Adrenal gland (tissue), 12 donors: Measurements from ENCODE around the gene HCN3. TPM values are rescaled to one million over a fixed set of nuclear protein-coding genes. Genes with fewer than 3 reads are reported as not detected.
A peak's percentile ranks its signal among the peaks of the same experiment; 100 is the strongest.

Experiments
- DNase-seq, 7 donors: peaks; one replicate each; pipeline ENCODE4 v3.0.0-alpha.2; 2019 to 2020
- H3K27ac ChIP-seq, 5 donors: fragments of 200-600 bp; sonication (generic) in 4 of 5; 1 replicate in 3 of 5; 2 replicates in 2 of 5; pipeline versions ENCODE4 v1.5.1 to v1.8.0; 2016 to 2020; ENCODE audit warnings: mild to moderate bottlenecking in 1 of 5
- H3K27me3 ChIP-seq: fragments of 200-600 bp; 2 replicates; pipeline ENCODE4 v1.8.0; 2021
- H3K36me3 ChIP-seq, 2 donors: fragments of 200-600 bp; replicated peaks in 1 of 2; 1 replicate in 1 of 2; 2 replicates in 1 of 2; pipeline versions ENCODE4 v1.5.1 to v1.8.0; 2018 to 2022
- H3K4me1 ChIP-seq, 2 donors: fragments of 200-600 bp; replicated peaks in 1 of 2; 1 replicate in 1 of 2; 2 replicates in 1 of 2; pipeline versions ENCODE4 v1.5.1 to v1.8.0; 2018 to 2021
- H3K4me3 ChIP-seq, 4 donors: fragments of 200-600 bp; sonication (generic) in 3 of 4; one replicate each; pipeline ENCODE4 v1.5.1; 2016 to 2018
- H3K9me3 ChIP-seq, 3 donors: fragments of 200-600 bp; sonication (generic) in 1 of 3; replicated peaks in 1 of 3; 1 replicate in 2 of 3; 2 replicates in 1 of 3; pipeline versions ENCODE4 v1.5.1 to v1.8.0; 2016 to 2021
- POLR2A ChIP-seq, 2 donors: fragments of 450-650 bp; IDR thresholded peaks; one replicate each; pipeline ENCODE4 v1.6.1; 2017; ENCODE audit warnings: antibody characterized with exemption in 2 of 2, mild to moderate bottlenecking in 2 of 2, moderate library complexity in 1 of 2
- WGBS, 4 donors: extraction: QIAGEN DNeasy Blood & Tissue Kit in 2 of 4; methylation state at CpG; one replicate each; pipeline versions ENCODE4 v1.1.5 to v1.1.7; 2013 to 2017; 5-methylcytosine and 5-hydroxymethylcytosine counted together
- intact Hi-C, 2 donors: fragments of 100-400 bp; cut with DNase I; formaldehyde crosslinking; loops; one replicate each; pipeline versions ENCODE4 v1.14.1 to v1.15.0; 2022 to 2023
- polyA plus RNA-seq, 3 donors: library from polyadenylated mRNA; stranded (reverse); fragments of 200-250 nt in 2 of 3; fragments of 350-450 nt in 1 of 3; fragmentation: Illumina TruSeq in 1 of 3; extraction: RNeasy Lipid Tissue Mini Kit (QIAGEN cat#74804) in 1 of 3; gene quantifications; one replicate each; pipeline ENCODE4 v1.2.3, GENCODE V29; 2013 to 2014
- total RNA-seq, 9 donors: library from RNA; depleted of rRNA in 4 of 9; stranded (reverse); fragments of >200 nt in 4 of 9; fragments of 120-200 nt in 1 of 9; fragmentation: NEBNext Ultra II Directional in 1 of 9; extraction: Animal tissue kit (Norgen Biotek cat#: 25700) in 1 of 9; gene quantifications; one replicate each; pipeline versions ENCODE4 v1.1.0 to v1.2.4, GENCODE V29; 2013 to 2023
- TF ChIP-seq, protein P1 (sequence below), 6 experiments: fragments of 450-650 bp in 4 of 6; fragments of 200-600 bp in 2 of 6; sonication (generic) in 1 of 6; IDR thresholded peaks; 1 replicate in 5 of 6; 2 replicates in 1 of 6; pipeline versions ENCODE4 v1.5.1 to v1.8.0; 2016 to 2021; ENCODE audit warnings: antibody characterized with exemption in 6 of 6, mild to moderate bottlenecking in 2 of 6, moderate library complexity in 1 of 6
- donor health status: healthy with polysubstance abuse.
- donor health status: Bipolar disorder and iron deficiency.
- donor health status: DM: yes; HTN: yes; CAD: no.
- donor health status: DM: no; HTN: no; CAD: no.
- donor health status: DM: no; HTN: no; CAD: no.
- donor health status: DM: yes; HTN: yes; CAD: no.

Gene HCN3
- total and polyA plus RNA-seq, 12 donors: 1.0 to 14.5 (median 3.7) TPM

DNA sequence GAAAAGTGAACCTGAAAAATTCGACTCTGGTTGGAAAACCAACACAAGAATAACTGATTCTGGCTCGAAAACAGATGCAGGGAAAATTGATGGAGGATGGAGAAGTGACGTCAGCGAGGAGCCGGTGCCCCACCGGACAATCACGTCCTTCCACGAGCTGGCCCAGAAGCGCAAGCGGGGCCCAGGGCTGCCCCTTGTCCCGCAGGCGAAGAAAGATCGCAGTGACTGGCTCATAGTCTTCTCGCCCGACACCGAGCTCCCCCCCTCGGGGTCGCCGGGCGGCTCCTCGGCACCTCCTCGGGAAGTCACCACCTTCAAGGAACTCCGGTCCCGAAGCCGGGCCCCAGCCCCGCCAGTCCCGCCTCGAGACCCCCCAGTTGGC, 45.3 kb downstream of the HCN3 start:
- intact Hi-C loops: loop anchor here (5.0 kb wide), 2 partner anchors 45 to 70 kb away; partner anchors contain the start of gene HCN3 (in 1 of the 2)
- Histone ChIP-seq H3K4me3 (peak overlapping the region in 2 of 4 donors; percentile 78 to 80), H3K27ac (peak overlapping the region in 4 of 5 donors; percentile 77 to 97 (median 95)), H3K27me3 (no peaks in the 10 kb centered on the region), H3K4me1 (peaks cover 26 to 43% of the 10 kb centered on the region in 2 donors), H3K9me3 (no peaks in the 10 kb centered on the region), H3K36me3 (peaks cover 0 to 15% of the 10 kb centered on the region in 2 donors)
- WGBS, 4 donors: 1 to 2% (median 1%) methylated on average over 13 to 28 of the region's 28 CpGs
- TF ChIP-seq, protein P1, sequence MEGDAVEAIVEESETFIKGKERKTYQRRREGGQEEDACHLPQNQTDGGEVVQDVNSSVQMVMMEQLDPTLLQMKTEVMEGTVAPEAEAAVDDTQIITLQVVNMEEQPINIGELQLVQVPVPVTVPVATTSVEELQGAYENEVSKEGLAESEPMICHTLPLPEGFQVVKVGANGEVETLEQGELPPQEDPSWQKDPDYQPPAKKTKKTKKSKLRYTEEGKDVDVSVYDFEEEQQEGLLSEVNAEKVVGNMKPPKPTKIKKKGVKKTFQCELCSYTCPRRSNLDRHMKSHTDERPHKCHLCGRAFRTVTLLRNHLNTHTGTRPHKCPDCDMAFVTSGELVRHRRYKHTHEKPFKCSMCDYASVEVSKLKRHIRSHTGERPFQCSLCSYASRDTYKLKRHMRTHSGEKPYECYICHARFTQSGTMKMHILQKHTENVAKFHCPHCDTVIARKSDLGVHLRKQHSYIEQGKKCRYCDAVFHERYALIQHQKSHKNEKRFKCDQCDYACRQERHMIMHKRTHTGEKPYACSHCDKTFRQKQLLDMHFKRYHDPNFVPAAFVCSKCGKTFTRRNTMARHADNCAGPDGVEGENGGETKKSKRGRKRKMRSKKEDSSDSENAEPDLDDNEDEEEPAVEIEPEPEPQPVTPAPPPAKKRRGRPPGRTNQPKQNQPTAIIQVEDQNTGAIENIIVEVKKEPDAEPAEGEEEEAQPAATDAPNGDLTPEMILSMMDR (IDR thresholded peaks at IDR 0.05): no peak
- TF ChIP-seq POLR2A (IDR thresholded peaks at IDR 0.05): no peak
- DNase-seq: peak; percentile 49 to 77 (median 59)

DNA sequence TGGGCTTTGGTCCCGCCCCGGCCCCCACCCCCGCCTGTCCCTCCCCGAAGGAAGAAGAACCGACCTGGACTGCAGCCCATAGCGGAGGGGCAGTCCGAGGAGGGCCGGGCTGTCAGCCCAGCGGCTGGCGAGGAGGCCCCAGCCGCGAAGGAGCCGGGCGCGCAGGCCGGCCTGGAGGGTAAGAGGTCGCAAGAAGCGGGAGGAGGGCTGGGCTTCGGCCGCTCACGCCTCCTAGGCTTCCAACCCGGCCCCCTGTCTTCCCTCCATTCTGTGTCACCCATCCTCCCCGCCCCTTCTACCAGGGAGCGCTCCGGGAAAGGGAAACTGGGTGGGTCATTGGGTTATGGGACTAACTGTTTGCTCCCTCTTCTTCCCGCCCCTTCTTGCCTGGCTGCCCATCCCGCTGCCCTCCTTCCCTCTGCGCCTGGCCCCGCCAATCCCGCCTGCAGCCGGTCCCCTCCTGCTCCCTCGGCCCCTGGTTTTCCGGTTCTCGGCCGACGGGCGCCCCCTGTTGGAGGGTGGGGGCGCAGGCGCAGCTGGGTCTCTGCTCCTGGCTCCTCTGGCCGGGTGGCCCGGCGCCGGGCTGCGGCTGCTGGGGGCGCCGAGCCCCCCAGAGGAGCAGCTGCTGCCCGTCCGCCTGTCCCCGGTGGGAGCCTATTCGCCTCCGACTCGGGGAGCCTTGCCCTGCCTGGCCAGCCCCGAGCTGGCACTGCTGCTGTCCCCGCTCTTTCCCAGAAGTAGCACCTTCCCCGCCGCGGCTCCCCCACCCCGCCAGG, 45.9 kb downstream of the HCN3 start:
- DNase-seq: peak; percentile 91 to 95 (median 93)
- Histone ChIP-seq H3K36me3 (peaks cover 0 to 20% of the 10 kb centered on the region in 2 donors), H3K27ac (peak overlapping the region; percentile 77 to 97 (median 94)), H3K27me3 (no peaks in the 10 kb centered on the region), H3K4me1 (peaks cover 26 to 43% of the 10 kb centered on the region in 2 donors), H3K4me3 (peak overlapping the region in 3 of 4 donors; percentile 78 to 82 (median 80)), H3K9me3 (no peaks in the 10 kb centered on the region)
- WGBS, 4 donors: 0 to 2% (median 1%) methylated on average over 16 to 56 of the region's 58 CpGs
- TF ChIP-seq POLR2A (IDR thresholded peaks at IDR 0.05): peak in 1 of 2 donors; percentile 58
- TF ChIP-seq, protein P1 (IDR thresholded peaks at IDR 0.05): peak; percentile 75 to 96 (median 92)
- intact Hi-C loops: loop anchor here (5.0 kb wide), 2 partner anchors 46 to 71 kb away; partner anchors contain the start of gene HCN3 (in 1 of the 2)

DNA sequence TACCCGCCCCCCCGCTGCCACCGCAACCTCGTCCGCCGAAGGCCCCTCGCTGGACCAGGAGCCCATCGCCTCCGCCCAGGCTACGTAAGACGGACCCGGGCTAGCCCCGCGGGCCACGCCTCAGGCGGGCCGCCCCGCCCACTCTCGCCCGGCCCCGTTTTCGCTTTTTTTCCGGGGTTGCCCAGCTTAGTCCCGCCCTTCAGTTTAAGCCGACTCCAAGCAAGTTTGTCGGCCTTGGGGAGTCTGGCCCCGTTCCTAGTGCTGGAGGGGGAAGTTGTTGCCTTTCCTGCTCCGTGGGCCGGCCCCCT, 46.4 kb downstream of the HCN3 start:
- Histone ChIP-seq H3K4me1 (peaks cover 26 to 43% of the 10 kb centered on the region in 2 donors), H3K4me3 (peak overlapping the region; percentile 19 to 82 (median 79)), H3K27me3 (no peaks in the 10 kb centered on the region), H3K27ac (peak overlapping the region; percentile 77 to 97 (median 94)), H3K36me3 (peaks cover 0 to 21% of the 10 kb centered on the region in 2 donors), H3K9me3 (no peaks in the 10 kb centered on the region)
- 0 to 1% (median 0%) methylated on average over 4 to 29 of the region's 29 CpGs; no CpG with 5 or more reads in 1 of the 4 donors for WGBS, 4 donors
- DNase-seq: peak; percentile 93 to 95 (median 95)
- intact Hi-C loops: loop anchor here (5.0 kb wide), 2 partner anchors 46 to 71 kb away; partner anchors contain the start of gene HCN3 (in 1 of the 2)
- TF ChIP-seq POLR2A (IDR thresholded peaks at IDR 0.05): no peak
- TF ChIP-seq, protein P1 (IDR thresholded peaks at IDR 0.05): no peak

DNA sequence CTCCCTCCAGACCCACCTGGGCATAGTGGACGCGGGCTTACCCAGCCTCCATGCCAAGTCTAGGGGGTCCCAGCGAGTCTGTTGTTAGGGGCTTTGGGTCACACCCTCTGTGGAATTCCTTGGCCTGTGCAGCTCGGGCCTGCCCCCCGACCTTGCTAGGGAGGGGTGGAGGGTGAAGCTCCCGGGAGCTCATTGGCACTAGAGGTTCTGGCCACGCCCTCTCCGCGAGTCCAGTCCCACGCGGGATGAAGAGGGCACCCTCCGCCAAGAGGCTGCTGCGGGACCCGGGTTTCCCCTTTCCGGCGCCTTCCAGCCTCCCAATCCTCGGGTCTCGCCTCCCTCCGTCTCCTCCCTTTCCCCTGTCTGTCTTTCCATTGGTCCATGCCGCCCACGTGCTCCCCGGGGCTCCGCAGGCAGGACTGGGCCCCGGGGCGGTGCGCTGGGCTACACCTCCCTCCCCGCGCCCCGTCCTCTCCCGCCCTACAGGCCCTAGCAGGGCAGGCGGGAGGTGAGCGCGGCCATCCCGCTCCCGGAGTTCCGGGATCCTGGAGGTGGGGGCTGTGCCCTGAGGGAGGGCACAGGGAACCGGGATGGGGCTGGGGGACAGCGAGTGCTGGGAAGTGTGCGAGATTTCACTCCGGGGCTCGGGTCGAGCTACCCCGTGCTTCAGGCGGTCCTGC, 46.9 kb downstream of the HCN3 start:
- peaks cover 0 to 23% of the 10 kb centered on the region in 2 donors for H3K36me3 ChIP-seq
- peaks cover 26 to 43% of the 10 kb centered on the region in 2 donors for H3K4me1 ChIP-seq
- peak; percentile 95 to 98 (median 98) for DNase-seq
- intact Hi-C loops: loop anchor here (5.0 kb wide), 2 partner anchors 47 to 72 kb away; partner anchors contain the start of gene HCN3 (in 1 of the 2)
- H3K27me3 ChIP-seq: no peaks in the 10 kb centered on the region
- H3K27ac ChIP-seq: peak overlapping the region; percentile 77 to 97 (median 94)
- peak overlapping the region; percentile 20 to 82 (median 79) for H3K4me3 ChIP-seq
- 0% methylated on average over 5 to 44 of the region's 44 CpGs for WGBS, 4 donors
- no peaks in the 10 kb centered on the region for H3K9me3 ChIP-seq
- TF ChIP-seq POLR2A (IDR thresholded peaks at IDR 0.05): peak; percentile 61 to 65
- TF ChIP-seq, protein P1 (IDR thresholded peaks at IDR 0.05): no peak
